ENCODE data around the gene TRIM36.

TRIM36 gene

DNA sequence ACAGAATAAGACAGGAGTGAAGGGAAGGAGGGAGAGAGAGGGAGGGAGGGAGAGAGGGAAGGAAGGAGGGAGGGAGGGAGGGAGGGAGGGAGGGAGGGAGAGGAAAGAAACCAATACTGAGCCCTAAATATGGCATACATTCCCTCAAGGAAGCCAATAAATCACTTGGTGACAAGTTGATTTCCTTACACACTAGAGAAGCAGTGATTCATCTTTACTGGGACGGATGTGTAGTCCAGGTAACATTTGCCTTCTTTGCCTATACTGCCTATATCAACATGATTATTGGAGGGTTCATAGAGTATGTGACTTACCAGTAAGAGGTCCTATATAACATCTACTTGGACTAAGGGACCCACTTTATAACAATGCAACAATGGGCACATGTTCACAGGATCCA, 83.2 kb downstream of the TRIM36 start:
- TF ChIP-seq CTCF (IDR thresholded peaks at IDR 0.05; ENCODE audit: control insufficient read depth, insufficient read depth, low read depth, low read length, missing control alignments): no peak
- no peak for DNase-seq (ENCODE audit: low read depth)
- no peak overlapping the region for H3K4me3 ChIP-seq (ENCODE audit: control insufficient read depth, low read depth, low read length)

GRCh38 chr5:115084246-115084793, 85.4 kb downstream of the TRIM36 start:
- no peak overlapping the region for H3K4me3 ChIP-seq (ENCODE audit: control insufficient read depth, low read depth, low read length)
- no peak for TF ChIP-seq CTCF (IDR thresholded peaks at IDR 0.05; ENCODE audit: control insufficient read depth, insufficient read depth, low read depth, low read length, missing control alignments)
- no peak for DNase-seq (ENCODE audit: low read depth)

DNA sequence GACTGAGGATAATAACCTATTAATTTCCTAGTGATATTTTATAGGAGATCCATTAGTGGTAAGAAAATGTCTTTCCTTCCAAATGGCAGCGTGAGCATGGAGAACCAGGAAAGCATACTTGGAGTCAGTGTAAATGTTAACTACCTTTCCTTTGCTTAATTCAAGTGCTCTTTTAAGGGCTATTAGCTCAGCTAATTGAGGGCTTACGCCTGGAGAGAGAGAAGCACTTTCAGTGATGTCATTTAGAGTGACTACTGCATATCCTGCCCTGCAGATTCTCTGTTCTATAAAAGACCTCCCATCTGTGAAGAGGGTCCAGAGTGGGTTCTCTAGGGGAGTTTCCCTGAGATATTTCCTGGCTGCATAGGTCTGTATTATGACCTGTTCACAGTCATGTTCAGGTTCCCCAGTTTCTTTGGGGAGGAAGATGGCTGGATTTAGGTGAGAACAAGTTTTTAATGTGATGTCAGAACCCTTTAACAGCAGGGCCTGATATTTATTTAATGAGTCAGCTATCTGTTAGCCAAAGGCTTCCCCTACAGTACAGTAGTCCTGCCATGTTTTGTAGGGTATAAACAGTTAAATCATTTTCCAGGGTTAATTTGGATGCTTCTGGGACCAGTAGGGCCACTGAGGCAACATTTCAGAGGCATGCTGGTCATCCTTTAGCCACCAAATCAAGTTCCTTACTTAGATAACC, 89.6 kb downstream of the TRIM36 start:
- DNase-seq (ENCODE audit: low read depth): no peak
- no peak for TF ChIP-seq CTCF (IDR thresholded peaks at IDR 0.05; ENCODE audit: control insufficient read depth, insufficient read depth, low read depth, low read length, missing control alignments)
- H3K4me3 ChIP-seq (ENCODE audit: control insufficient read depth, low read depth, low read length): no peak overlapping the region
